HG02981 (cell line): Measurements from ENCODE around the gene INHBB.

ENCODE experiments used
- ATAC-seq: cut with Tn5 transposase; IDR thresholded peaks from one replicate; pipeline ENCODE4 v1.9.1; 2021; ENCODE audit warnings: mild to moderate bottlenecking, moderate library complexity; ENCODE audit not compliant: unreplicated experiment

The INHBB gene

DNA sequence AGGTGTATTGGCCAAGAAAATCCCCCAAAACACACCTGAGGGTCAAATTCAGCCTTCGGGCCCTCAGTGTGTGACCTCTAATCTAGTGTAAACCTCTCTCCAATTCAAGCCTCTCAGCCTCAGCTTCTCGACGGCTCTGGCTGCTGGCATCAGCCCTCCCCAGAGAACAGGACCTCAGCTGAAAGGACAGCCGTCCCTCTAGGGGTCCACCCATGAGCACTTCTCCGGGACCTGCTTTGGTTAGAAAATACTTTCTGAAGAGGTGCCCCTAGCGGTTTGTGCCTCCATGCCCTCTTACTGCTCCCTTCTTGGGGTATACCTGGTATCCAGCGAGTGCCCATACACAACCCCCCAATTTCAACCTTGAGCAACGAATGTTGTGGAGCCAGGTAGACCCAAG lies 48.8 kb downstream of the INHBB start:
- ATAC-seq = no peak

GRCh38 chr2:120395221-120396012 lies 49.5 kb downstream of the INHBB start:
- no peak for ATAC-seq

- no peak for ATAC-seq
Observed at GRCh38 chr2:120396013-120396860, 50.3 kb downstream of the INHBB start.

DNA sequence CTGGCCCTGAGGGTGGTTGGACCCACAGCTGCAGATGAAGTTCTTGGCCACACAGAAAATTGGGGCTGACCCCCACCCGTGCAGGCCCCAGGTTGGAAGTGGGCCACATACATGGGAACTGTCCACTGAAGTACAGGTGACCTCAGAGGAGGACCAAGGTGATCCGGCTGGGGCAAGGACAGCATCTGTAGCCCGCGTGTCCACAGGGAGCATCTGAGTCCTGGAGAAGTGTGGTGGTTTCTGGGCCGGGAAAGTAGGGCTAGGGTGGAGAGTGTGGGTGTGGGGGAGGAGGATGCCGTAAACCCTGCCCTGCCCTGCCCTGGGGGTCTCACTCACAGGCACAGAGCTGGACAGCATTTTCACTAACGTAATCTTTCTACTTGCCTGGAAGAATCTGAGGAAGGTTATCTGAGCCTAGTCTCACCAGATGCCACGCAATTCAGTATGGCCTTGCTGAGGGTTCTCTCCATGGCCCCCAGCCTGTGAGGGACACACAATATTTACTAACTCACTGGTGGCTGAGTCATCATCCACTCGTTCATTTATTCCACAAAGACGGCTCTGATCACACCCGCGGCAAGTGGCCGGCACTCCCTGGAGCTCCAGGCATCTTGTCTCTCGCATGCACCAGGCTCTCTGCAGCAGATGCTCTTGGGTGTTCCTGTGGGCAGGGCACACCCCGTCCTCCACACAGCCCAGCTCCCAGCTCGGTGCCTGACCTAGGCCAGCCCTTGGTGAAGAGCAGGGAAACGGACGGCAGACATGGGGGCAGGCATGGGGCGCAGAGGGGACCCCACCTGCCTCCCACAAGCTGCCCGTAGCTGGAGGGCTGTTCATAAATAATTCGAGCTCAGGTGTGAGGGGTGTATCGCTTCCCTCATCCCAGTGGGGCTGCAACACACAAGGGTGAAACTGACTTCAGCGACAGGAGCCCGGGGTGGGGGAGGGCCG lies 51.2 kb downstream of the INHBB start:
- no peak for ATAC-seq

GRCh38 chr2:120398051-120398995 lies 52.4 kb downstream of the INHBB start:
- no peak for ATAC-seq

GRCh38 chr2:120398996-120399888 lies 53.3 kb downstream of the INHBB start:
- no peak for ATAC-seq

- ATAC-seq = no peak
Observed at GRCh38 chr2:120399889-120400240, 53.9 kb downstream of the INHBB start.

GRCh38 chr2:120400551-120400950 lies 54.6 kb downstream of the INHBB start:
- no peak for ATAC-seq
